NCI-H446 (cell line): ENCODE results near the gene GSTA4.

Source experiments
- DNase-seq, 2 experiments: peaks; one replicate each; lab custom pipeline; 2025; lab: John Stamatoyannopoulos, UW

Gene GSTA4, protein sequence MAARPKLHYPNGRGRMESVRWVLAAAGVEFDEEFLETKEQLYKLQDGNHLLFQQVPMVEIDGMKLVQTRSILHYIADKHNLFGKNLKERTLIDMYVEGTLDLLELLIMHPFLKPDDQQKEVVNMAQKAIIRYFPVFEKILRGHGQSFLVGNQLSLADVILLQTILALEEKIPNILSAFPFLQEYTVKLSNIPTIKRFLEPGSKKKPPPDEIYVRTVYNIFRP

DNA sequence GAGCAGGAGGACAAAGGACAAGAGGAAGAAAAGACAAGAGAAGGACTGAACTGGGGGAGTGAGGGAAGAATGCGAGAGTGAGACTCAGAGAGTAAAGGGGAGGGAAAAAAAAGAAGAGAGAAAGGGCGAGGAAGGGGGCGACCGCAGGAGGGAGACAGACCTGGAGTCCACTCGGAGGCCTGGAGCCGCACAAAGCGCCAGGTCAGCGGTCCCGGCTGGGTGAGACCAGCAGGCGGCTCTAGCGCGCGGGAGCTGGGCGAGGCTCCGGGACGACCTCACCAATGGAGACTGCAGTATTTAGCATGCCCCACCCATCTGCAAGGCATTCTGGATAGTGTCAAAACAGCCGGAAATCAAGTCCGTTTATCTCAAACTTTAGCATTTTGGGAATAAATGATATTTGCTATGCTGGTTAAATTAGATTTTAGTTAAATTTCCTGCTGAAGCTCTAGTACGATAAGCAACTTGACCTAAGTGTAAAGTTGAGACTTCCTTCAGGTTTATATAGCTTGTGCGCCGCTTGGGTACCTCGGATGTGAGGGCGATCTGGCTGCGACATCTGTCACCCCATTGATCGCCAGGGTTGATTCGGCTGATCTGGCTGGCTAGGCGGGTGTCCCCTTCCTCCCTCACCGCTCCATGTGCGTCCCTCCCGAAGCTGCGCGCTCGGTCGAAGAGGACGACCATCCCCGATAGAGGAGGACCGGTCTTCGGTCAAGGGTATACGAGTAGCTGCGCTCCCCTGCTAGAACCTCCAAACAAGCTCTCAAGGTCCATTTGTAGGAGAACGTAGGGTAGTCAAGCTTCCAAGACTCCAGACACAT lies at the start of gene GSTA4:
Gene GSTA4 (minus strand): TSS at position 196 of the 824 bp plus-strand sequence. CDS start 1,041 bp downstream, outside the sequence.
- DNase-seq: peak; percentile 94 to 97

DNA sequence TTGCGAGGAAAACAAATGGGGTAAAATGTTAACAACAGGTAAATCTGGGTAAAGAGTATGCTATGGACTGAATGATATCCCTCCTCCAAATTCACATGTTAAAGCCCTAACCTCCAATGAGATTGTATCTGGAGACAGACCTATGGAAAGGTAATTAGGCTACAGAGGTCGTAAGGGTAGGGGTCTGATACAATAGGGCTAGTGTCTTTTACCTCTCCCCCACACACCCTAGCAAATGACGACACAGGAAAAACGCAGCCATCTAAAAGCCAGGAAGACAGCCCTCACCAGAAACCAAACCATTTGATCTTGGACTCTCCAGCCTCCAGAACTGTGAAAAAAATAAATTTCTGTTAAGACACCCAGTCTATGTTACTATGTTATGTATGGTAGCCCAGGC lies 49.5 kb upstream of the GSTA4 start:
- no peak for DNase-seq

DNA sequence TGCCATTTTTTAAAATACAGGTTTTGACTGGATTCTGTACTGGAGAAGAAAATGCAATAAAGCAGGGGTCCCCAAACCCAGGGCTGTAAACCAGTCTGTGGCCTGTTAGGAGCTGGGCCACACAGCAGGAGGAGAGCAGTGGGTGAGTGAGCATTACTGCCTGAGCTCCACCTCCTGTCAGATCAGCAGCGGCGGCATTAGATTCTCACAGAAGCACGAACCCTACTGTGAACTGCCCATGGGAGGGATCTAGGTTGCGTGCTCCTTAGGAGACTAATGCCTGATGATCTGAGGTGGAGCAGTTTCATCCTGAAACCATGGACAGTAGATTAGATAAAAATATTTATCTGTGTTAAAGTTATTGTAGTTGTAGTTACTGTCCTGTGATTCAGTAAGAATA lies 49.0 kb upstream of the GSTA4 start:
- no peak for DNase-seq

DNA sequence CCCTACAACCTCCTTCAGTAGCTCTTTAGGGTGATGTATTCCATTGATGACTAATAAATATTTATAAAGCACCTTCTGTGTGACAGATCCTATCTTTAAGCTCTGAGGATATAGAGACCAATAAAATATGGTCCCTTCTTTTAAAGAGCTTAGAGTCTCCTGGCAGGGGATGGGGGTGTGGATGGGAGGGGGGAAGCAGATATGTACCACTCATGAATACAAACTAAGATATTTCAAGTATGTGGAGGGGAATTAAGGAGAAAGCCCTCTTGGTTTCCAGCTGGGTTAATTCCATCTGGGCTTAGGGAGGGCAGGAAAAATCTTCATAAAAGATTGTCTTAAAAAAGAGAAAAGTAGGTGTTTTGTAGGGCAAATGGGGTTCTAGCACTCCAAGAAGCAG lies 48.5 kb upstream of the GSTA4 start:
- no peak for DNase-seq

DNA sequence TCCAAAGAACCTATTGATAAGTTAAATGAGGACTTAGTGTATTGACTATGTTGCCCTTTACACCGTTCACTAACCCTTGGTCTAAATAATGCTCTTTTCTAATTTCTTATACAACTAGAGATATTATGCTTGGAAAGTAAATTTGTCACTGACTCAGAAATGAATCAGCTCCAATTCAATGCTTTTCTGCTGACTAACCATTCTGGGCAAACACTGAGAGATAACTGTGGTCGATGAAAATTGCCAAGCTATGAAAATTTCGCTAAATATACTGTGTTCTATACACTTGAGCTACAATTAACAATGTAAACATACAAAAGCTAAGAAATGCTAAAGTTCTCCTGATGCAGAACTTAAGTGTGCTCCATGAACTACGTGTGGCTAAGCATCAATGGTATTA lies 47.0 kb upstream of the GSTA4 start:
- DNase-seq: no peak

DNA sequence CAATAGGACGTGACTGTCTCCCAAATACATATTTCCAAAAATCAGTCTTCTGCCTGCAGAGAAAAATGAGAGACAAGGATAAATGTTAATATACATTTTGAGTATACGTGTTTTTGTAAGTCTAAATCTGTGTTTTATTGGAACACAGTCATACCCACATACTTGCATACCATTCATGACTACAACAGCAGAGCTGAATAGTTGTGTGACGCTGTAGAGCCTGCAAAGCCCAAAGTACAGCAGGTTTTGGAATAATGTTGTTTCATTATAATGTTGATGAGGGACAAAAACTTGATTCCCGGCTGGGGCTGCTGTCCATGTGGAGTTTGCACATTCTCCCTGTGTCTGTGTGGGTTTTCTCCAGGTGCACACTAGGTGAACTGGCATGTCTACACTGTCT lies 46.3 kb upstream of the GSTA4 start:
- DNase-seq: no peak

DNA sequence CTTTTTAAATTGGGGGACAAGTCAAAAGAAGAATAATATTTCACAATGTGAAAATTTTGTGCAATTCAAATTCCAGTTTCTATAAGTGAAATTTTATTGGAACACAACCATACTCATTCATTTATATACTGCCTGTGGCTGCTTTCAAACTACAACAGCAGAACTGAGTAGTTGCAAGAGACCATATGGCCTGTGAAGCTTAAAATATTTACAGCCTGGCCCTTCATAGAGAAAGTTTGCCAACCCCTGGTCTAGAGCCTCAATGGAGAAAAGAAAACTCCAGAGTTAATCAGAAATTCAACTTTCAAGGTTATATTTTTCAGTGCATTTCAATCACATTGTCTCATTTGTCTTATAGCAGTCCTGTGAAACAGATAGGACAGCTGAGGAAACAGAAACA lies 43.5 kb upstream of the GSTA4 start:
- no peak for DNase-seq

DNA sequence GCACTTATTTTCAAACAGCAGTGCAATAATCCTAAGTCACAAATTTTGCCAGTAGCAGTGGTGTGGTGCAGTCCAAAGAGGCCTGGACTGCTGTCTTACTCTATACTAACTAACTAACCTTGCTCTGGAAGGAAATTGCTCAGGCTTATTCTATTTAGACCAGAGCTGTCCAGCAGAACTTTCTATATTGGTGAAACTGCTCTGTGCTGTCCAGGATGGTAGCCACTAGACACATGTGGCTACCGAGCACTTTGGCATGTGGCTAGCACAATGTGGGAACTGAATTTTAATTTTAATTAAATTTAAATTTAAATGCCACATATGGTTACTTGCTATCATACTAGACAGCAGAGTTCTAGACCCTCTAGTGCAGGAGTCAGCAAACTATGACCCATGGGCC lies 43.1 kb upstream of the GSTA4 start:
- DNase-seq: no peak

DNA sequence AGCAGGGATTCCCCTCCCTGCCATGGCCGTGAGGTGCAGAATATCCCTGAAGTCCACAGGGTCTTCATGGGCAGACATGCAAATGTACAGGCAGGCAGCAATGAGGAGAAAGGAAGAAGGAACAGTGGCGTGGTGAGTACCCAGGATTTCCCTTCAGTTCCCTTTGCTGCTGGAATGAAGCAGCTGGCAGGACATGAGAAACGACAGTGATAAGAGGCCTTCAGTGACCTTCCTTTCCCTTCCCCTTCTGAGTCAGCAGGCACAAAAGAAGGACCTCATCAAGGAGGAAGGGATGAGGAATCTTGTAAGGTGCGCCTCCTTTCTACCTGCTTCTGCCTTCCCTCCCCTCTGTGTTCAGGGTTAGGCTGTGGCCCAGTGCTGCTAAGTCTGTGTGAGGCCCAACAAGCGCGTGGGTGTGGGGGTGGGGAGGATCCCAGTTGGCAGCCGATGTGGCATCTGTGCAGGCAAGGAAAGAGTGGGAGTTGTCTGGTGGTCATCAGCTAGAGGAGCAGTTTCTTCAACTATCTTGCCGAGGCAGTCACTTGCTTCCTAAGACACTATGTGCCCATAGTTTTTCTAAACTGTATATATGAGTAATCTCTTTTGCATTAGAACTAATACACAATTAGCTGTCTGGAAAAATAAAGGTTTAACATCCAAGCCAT lies 40.6 kb upstream of the GSTA4 start:
- no peak for DNase-seq

DNA sequence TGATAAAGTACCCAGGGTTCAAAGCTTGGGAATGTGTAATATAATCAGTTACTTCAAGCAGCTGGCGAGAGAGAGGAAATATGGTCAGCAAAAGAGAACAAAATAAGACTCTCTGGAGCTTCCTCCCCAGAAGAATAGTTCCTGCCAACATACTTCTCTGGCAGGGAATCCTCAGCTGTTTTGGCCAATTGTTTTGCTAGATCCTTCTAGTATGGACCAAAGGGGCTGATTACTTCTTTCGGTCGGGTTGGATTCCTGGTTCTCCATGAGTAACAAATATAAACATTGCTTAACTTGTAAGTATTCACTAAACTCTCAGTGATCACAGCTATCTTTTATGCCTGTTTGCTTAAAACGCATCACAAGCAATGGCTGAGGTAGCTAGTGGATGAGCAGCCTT lies 38.7 kb upstream of the GSTA4 start:
- no peak for DNase-seq

DNA sequence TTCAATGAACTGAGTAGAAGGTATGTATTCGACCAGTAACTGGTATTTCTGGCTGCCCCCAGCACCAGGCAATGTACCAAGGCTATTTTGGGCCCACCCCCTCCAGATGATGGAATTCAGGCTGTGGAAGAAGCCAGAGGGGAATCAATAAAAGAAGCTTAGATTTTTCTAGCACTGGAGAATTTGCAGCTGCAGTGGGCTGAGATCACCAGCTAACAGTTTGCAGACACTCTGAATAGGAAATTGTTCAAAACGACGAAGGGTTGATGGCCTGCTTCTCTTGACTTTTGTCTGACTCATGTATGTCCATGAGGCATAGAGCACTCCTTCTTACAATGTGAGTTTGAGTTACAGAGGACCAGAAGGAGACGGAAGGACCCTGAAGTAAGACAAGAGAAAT lies 37.8 kb upstream of the GSTA4 start:
- no peak for DNase-seq

DNA sequence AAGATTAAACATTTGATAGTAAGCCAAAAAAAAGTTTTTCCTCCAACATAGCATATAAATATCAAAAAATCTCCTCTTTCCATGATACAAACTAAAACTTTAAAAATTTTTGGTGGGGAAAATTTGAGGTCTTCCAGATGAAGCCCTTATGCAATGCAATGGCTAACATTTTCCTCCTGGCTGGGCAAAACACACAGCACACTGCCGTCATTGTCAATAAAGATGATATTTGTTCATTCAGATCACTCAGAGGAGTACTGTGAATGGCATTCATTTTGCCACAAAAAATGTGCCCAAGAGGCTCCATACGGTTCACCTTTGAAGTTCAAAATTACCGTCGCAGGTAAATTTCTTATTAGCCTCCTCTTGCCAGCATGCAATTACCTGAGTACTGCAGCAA lies 36.2 kb upstream of the GSTA4 start:
- no peak for DNase-seq

DNA sequence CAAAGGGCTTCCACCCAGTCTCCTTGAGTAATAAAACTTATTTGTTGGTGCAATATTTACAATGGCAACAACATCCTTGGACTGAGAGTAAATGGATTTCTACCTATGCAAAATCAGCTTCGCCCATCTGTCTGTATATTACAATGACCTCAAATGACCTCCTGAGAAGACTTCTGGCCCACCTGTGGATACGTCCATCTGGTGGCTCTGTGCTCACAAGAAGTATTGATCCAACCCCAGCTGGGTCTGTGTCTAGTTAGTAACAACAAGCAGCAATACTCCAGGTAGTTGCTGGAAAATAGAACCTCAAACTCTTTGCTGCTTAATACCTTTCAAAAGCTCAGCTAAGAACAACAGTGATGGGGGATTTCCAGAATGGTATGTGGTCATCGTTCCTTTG lies 34.7 kb upstream of the GSTA4 start:
- peak in 1 of 2 experiments; percentile 5 for DNase-seq

DNA sequence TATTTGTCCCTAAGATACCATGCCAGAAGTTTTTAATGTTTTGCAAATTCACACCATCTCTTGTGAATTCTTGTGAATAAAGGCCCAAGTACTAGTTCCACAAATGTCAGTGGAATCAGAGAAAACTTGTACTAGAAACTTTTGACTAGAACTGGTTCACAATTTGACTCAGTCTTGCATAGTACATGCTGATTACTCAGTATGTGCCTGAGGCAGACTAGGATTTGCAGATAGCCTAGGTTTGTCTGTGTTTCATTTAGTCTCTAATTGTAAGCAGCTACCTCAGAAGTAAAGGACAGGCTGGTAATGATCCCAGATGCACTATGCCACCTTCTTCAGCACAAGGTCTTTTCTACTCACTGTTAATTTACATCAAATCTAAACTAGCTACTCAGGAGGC lies 34.2 kb upstream of the GSTA4 start:
- DNase-seq: no peak

DNA sequence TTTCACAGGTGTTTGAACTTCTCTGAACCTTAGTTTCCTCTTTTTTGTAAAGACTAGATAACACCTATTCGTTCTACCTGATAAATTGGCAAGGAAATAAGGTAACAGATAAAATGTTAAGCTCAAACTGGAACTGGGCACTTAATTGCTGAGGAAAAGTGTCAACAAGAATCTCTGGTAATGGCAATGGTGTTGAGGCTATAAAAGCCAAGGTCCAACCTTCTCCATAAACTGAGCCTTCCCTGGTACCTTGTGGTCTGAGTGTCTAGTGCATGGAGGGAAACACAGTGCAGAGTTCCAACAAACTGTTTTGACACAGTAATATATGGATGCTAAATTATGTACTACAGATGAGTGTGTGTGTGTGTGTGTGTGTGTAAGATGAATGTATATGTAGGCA lies 33.4 kb upstream of the GSTA4 start:
- no peak for DNase-seq

DNA sequence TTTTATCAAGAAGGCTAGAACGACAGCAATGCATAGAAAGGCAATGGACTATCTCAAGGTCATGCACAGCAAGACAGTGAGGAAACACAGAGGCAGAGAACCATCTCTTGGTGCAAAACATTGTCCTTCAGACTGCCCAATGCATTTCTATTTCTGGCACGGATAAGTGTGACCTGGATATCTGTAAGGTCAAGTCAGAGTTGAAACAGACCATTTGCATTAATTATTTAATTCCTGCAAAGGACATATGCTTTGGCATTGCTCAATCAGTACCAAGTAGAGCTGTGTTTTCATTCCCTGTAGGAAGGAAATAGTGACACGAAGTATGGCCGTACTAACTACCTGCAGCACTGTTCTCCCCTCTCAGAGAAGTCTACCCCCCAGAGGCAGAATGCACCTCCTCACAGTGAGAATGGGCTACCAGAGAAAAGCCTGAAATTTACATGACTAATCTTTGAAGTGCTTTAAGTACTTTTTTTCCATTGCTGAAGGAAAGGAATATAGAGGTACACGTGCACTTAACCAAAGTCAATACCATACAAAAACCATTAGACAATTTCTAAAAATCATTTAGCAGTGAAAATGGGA lies 32.1 kb upstream of the GSTA4 start:
- DNase-seq: no peak

DNA sequence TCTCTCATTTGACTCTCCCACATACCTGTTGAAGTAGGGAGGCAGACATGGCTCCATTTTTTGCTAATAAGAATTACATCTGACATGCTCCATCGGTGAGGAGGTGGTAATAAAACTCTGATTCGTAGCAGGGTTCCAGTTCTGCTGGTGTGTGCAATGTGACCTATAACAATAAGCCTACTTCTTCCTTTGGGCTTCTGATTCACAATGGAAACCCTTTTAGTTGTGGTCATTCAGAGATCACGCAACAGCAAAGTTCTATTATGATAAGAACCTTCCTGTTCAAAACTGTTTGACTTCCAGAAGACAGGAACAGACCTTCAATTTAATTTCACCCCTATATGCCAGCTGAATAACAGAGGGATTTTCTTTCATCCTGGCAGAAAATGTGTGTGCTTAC lies 31.4 kb upstream of the GSTA4 start:
- no peak for DNase-seq

DNA sequence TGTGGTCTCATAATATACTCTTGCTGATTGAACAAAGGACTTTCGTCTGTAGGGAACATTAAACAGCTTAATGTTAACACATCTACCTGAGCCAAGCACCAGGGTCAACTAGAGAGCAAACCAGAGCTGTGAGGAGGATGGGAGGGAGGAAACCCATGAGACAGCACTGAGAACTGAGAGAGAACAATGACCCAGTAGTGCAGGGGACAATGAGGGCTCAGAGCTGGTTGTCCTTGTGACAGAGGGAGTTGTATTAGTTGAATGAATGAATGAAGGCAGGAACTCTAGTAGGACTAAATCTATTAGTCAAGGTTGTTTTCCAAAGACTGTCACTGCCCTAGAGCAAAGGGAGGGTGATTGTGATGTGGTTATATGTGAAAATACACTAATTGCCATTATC lies 28.2 kb upstream of the GSTA4 start:
- no peak for DNase-seq

DNA sequence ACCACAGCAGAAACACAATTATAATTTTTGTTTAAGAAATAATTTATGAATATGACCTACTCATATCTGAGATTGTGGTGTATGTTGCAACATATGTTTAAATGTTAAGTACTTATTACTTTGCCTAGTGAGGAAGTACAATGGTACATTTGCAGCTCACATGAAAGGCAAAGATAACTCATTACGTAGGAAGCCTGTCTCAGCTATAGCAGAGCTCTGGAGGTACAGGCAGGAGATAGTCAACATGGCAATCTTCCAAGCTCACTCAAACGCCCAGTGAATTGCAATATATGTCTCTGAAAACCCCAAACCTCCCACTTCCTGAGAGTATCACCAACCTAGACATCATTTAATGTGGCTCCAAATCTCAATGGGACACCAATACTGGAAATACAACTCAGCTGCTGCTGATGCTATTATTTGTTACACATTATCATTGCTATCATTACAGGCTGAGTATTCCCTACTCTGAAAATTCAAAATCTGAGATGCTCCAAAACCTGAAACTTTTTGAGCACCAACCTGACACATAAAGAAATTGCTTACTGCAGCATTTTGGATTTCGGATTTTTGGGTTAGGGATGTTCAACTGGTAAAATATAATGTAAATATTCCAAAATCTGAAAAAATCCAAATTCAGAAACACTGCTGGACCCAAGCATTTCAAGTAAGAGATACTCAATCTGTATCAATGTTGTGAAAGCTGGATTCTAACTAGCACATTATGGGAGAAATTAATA lies 25.1 kb upstream of the GSTA4 start:
- no peak for DNase-seq

DNA sequence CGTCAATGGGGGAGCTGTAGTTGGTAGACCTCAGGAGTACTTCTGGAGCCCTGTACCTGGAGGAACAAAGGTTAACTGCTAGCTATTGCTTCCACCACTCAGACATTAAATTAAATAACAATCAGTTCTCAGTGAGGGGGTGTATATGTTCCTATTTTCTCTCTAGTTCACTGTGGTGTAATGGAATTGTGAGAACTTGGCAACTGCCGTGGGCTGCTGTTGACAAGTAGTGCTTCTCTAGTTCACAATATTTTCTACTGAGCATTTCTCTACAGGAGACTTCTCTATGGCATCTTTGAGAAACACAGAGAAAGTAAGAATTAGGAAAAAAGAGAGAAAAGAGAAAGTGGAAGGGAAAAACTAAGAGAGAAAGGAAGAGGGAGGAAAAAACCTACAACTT lies 23.4 kb upstream of the GSTA4 start:
- DNase-seq: no peak

DNA sequence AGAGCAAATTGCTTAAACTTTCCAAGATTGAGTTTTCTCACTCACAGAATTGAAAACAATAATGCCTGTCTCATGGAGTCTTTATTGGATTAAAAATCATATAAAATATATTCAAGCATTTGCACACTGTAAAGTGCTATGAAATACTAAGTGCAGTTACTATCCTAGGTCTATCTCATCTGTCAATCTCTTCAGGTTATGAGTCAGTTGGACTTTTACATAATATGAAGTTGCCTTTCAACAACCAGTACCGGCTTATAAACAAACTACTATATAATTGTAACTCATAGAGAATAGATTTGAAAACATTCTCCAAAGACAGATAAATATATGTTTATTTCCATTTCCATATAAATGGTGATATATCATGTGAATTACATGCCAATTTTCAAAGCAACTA lies 20.4 kb upstream of the GSTA4 start:
- DNase-seq: no peak

DNA sequence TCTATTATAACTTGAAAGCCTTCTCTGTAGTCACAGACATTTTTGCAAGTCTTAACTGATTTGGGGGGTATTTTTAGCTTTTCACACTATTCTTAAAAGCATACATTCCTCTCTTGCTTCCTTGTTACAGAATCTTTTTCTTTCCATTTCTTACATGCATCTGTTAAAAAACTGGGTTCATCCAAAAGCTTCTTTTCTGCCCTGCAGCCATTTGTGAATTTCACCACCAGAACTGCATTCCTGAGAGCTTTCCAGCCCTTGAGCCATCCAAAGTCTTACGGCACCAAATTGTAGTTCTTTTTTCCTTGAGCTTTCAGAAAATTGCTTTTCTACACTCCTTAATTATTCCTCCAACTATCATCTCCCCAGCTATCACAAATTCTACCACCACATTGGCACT lies 19.7 kb upstream of the GSTA4 start:
- no peak for DNase-seq
